ENCODE data around the gene ITPKB.

The ITPKB gene

GRCh38 chr1:226648421-226648820 is 90.7 kb downstream of the ITPKB start:
- DNase-seq, result no peak

- no peak for DNase-seq
These were observed 91.4 kb downstream of the ITPKB start for GRCh38 chr1:226647719-226648118.

GRCh38 chr1:226646870-226647449 is 92.1 kb downstream of the ITPKB start:
- DNase-seq, result no peak

- peak; percentile 61 for DNase-seq
These were observed 92.8 kb downstream of the ITPKB start for GRCh38 chr1:226646026-226646869.

GRCh38 chr1:226645279-226645976 is 93.7 kb downstream of the ITPKB start:
- DNase-seq, result peak; percentile 63

- DNase-seq, result peak; percentile 74
These were observed 94.4 kb downstream of the ITPKB start for GRCh38 chr1:226644541-226645176.

GRCh38 chr1:226643611-226644540 is 95.2 kb downstream of the ITPKB start:
- peak; percentile 76 for DNase-seq

- peak; percentile 89 for DNase-seq
These were observed 95.9 kb downstream of the ITPKB start for GRCh38 chr1:226643177-226643576.

GRCh38 chr1:226642421-226642820 is 96.7 kb downstream of the ITPKB start:
- peak; percentile 57 for DNase-seq

GRCh38 chr1:226641671-226642231 is 97.3 kb downstream of the ITPKB start:
- peak; percentile 50 for DNase-seq

- peak; percentile 37 for DNase-seq
These were observed 98.6 kb downstream of the ITPKB start for GRCh38 chr1:226640321-226641136.

GRCh38 chr1:226639631-226640061 is 99.4 kb downstream of the ITPKB start:
- peak; percentile 31 for DNase-seq

GRCh38 chr1:226639206-226639605 is 99.9 kb downstream of the ITPKB start:
- peak; percentile 50 for DNase-seq

GRCh38 chr1:226638608-226639007 is 100.5 kb downstream of the ITPKB start:
- DNase-seq, result peak; percentile 44

- peak; percentile 61 for DNase-seq
These were observed 101.0 kb downstream of the ITPKB start for GRCh38 chr1:226638001-226638601.

- peak; percentile 63 for DNase-seq
These were observed 101.7 kb downstream of the ITPKB start for GRCh38 chr1:226637147-226637935.

- DNase-seq, result peak; percentile 6
These were observed 102.3 kb downstream of the ITPKB start for GRCh38 chr1:226636847-226637096.

GRCh38 chr1:226635456-226635941 is 103.6 kb downstream of the ITPKB start:
- DNase-seq, result peak; percentile 85

GRCh38 chr1:226634611-226635246 is 104.4 kb downstream of the ITPKB start:
- DNase-seq, result peak; percentile 61
